Hepatocyte (in vitro differentiated cells): ENCODE results near the gene LRRK1. TPM values are rescaled to one million over a fixed set of nuclear protein-coding genes. Genes with fewer than 3 reads are reported as not detected.
A peak's percentile ranks its signal among the peaks of the same experiment; 100 is the strongest.

Source experiments
- DNase-seq: peaks from one replicate; pipeline ENCODE4 v3.0.0-alpha.2; 2016; ENCODE audit warnings: low spot score
- H2AFZ ChIP-seq: fragments of 200-600 bp; sonication (generic); 2 replicates; pipeline ENCODE4 v1.6.0; 2016; ENCODE audit warnings: antibody characterized with exemption, mild to moderate bottlenecking
- H3K27ac ChIP-seq: fragments of 200-600 bp; sonication (generic); 2 replicates; pipeline ENCODE4 v1.5.1; 2016; ENCODE audit warnings: mild to moderate bottlenecking
- H3K27me3 ChIP-seq: fragments of 200-600 bp; sonication (generic); 2 replicates; pipeline ENCODE4 v1.6.1; 2016
- H3K36me3 ChIP-seq: fragments of 200-600 bp; sonication (generic); replicated peaks from 2 replicates; pipeline ENCODE4 v1.5.1; 2016; ENCODE audit warnings: low read depth; ENCODE audit not compliant: insufficient read depth
- H3K4me1 ChIP-seq: fragments of 200-600 bp; sonication (generic); 2 replicates; pipeline ENCODE4 v1.5.1; 2016; ENCODE audit warnings: mild to moderate bottlenecking, moderate library complexity; ENCODE audit not compliant: insufficient read depth
- H3K4me2 ChIP-seq: fragments of 200-600 bp; sonication (generic); 2 replicates; pipeline ENCODE4 v1.6.0; 2016
- H3K4me3 ChIP-seq: fragments of 200-600 bp; sonication (generic); 2 replicates; pipeline ENCODE4 v1.5.1; 2016; ENCODE audit warnings: mild to moderate bottlenecking
- H3K79me2 ChIP-seq: fragments of 200-600 bp; sonication (generic); 2 replicates; pipeline ENCODE4 v1.6.0; 2017; ENCODE audit warnings: mild to moderate bottlenecking
- H3K9me2 ChIP-seq: fragments of 200-600 bp; sonication (generic); replicated peaks from 2 replicates; pipeline ENCODE4 v1.6.0; 2017; ENCODE audit warnings: mild to moderate bottlenecking; ENCODE audit not compliant: insufficient read depth
- H3K9me3 ChIP-seq: fragments of 200-600 bp; sonication (generic); 2 replicates; pipeline ENCODE4 v1.5.1; 2016; ENCODE audit warnings: low read depth, mild to moderate bottlenecking
- H4K20me1 ChIP-seq: fragments of 200-600 bp; sonication (generic); 2 replicates; pipeline ENCODE4 v1.6.0; 2016; ENCODE audit warnings: mild to moderate bottlenecking; ENCODE audit not compliant: insufficient read depth, poor library complexity, severe bottlenecking
- EZH2 ChIP-seq: fragments of 200-600 bp; sonication (generic); IDR thresholded peaks from 2 replicates; pipeline ENCODE4 v1.6.1; 2016; ENCODE audit warnings: antibody characterized with exemption, mild to moderate bottlenecking, borderline replicate concordance
- EZH2phosphoT487 ChIP-seq: fragments of 200-600 bp; sonication (generic); IDR thresholded peaks from one replicate; pipeline ENCODE4 v1.6.1; 2018; ENCODE audit warnings: antibody characterized with exemption, mild to moderate bottlenecking, low read depth, moderate library complexity; ENCODE audit not compliant: unreplicated experiment, severe bottlenecking
- WGBS: methylation state at CpG from one replicate; pipeline ENCODE4 v1.1.6; 2016; ENCODE audit warnings: low lambda C conversion rate; ENCODE audit errors: missing lambda C conversion rate; 5-methylcytosine and 5-hydroxymethylcytosine counted together
- polyA plus RNA-seq: library from polyadenylated mRNA; unstranded; fragments of >200 nt; fragmentation: Nextera tagmentation; extraction: Ambion mirVana; gene quantifications from 2 replicates; pipeline ENCODE4 v1.2.1, GENCODE V29; 2016
- total RNA-seq: library from RNA; depleted of rRNA; stranded (reverse); fragments of >200 nt; gene quantifications from 2 replicates; pipeline ENCODE4 v1.2.3, GENCODE V29; 2014
- TF ChIP-seq, protein P1 (sequence below): fragments of 200-600 bp; sonication (generic); IDR thresholded peaks from 2 replicates; pipeline ENCODE4 v1.5.1; 2016; ENCODE audit warnings: antibody characterized with exemption, mild to moderate bottlenecking; ENCODE audit not compliant: poor library complexity

The LRRK1 gene
- total and polyA plus RNA-seq, 2 experiments from 2014 or later, result 2.1 TPM

DNA sequence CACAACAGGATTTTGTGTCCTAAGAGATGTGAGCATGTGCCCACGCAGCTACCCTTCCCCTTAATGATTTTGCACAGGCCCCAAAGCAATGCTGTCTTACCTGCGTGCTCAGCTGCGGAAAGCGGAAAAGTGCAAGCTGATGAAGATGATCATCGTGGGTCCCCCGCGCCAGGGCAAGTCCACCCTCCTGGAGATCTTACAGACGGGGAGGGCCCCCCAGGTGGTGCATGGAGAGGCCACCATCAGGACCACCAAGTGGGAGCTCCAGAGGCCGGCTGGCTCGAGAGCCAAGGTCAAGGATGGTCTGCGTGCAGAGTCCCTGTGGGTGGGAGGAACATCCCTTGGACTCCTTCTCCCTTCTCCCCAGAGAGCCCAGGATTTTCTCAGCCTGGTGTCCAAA lies 103.1 kb downstream of the LRRK1 start:
- no peaks in the 10 kb centered on the region for H3K9me2 ChIP-seq
- no peak overlapping the region for H3K4me2 ChIP-seq
- H3K4me1 ChIP-seq, result peaks cover 6% of the 10 kb centered on the region
- no peaks in the 10 kb centered on the region for H3K36me3 ChIP-seq
- H2AFZ ChIP-seq, result no peak overlapping the region
- TF ChIP-seq EZH2 (no peak), EZH2phosphoT487 (no peak)
- TF ChIP-seq, protein P1, sequence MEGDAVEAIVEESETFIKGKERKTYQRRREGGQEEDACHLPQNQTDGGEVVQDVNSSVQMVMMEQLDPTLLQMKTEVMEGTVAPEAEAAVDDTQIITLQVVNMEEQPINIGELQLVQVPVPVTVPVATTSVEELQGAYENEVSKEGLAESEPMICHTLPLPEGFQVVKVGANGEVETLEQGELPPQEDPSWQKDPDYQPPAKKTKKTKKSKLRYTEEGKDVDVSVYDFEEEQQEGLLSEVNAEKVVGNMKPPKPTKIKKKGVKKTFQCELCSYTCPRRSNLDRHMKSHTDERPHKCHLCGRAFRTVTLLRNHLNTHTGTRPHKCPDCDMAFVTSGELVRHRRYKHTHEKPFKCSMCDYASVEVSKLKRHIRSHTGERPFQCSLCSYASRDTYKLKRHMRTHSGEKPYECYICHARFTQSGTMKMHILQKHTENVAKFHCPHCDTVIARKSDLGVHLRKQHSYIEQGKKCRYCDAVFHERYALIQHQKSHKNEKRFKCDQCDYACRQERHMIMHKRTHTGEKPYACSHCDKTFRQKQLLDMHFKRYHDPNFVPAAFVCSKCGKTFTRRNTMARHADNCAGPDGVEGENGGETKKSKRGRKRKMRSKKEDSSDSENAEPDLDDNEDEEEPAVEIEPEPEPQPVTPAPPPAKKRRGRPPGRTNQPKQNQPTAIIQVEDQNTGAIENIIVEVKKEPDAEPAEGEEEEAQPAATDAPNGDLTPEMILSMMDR, result no peak
- 88% methylated on average over 11 of the region's 11 CpGs for WGBS
- H3K79me2 ChIP-seq, result no peaks in the 10 kb centered on the region
- no peak for DNase-seq
- no peak overlapping the region for H3K4me3 ChIP-seq
- no peak overlapping the region for H3K27ac ChIP-seq
- H3K9me3 ChIP-seq, result no peaks in the 10 kb centered on the region
- no peaks in the 10 kb centered on the region for H4K20me1 ChIP-seq
- H3K27me3 ChIP-seq, result no peaks in the 10 kb centered on the region

DNA sequence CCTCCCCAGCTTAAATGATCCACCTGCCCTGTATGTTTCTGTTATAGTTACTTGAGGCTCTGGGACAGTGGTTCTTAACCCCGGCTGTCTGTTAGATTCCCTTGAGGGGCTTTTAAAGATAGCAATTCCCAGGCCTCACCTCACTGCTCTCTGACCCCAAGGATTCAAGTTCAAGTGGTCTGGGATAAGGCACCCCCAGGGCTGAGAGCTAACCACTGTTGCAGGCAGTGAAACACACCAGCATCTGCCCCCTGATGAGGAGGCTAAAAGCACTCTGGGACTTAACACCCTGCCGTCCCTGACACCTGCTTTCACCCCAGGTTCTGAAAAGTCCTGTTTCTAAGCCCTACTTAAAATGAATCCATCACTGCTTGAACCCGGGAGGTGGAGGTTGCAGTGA lies 103.7 kb downstream of the LRRK1 start:
- DNase-seq, result no peak
- TF ChIP-seq EZH2phosphoT487 (no peak), EZH2 (no peak)
- TF ChIP-seq, protein P1, result no peak
- WGBS, result 75% methylated on average over 3 of the region's 3 CpGs
- Histone ChIP-seq H3K9me3 (no peaks in the 10 kb centered on the region), H3K4me3 (no peak overlapping the region), H3K27ac (no peak overlapping the region), H3K4me2 (no peak overlapping the region), H4K20me1 (no peaks in the 10 kb centered on the region), H2AFZ (no peak overlapping the region), H3K9me2 (no peaks in the 10 kb centered on the region), H3K27me3 (no peaks in the 10 kb centered on the region), H3K79me2 (no peaks in the 10 kb centered on the region), H3K4me1 (peaks cover 6% of the 10 kb centered on the region), H3K36me3 (no peaks in the 10 kb centered on the region)

DNA sequence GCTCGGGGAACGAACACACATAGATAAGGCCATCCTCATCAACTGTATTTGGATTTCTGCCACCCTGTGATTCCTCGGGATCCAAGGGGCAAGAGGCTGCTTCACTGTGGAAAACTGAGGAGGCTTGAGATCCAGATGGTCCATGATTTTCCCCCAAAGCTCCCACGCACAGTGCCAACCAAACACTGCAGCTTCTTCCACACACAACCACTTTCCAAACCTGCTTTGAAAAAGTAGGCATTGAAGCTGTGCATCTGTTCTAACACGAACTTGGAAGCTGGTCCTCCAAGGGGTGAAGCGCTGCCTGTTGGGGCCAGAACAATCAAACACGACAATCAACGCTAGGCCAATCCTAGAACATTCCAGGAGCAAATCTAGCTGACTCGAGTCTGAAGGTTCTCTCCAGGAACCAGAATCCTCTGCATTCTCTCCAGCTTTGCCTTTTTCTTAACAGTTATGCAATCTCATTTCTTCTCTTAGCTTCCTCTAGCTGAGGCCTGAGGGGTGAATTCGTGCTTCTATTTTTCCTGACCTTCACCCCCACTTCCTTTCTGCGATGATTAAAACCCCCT lies 104.4 kb downstream of the LRRK1 start:
- no peaks in the 10 kb centered on the region for H3K9me2 ChIP-seq
- no peak overlapping the region for H3K4me3 ChIP-seq
- TF ChIP-seq EZH2phosphoT487 (no peak), EZH2 (no peak)
- TF ChIP-seq, protein P1, result no peak
- peak overlapping the region; percentile 85 for H3K27ac ChIP-seq
- H2AFZ ChIP-seq, result no peak overlapping the region
- no peaks in the 10 kb centered on the region for H3K79me2 ChIP-seq
- H3K36me3 ChIP-seq, result no peaks in the 10 kb centered on the region
- no peaks in the 10 kb centered on the region for H4K20me1 ChIP-seq
- H3K9me3 ChIP-seq, result no peaks in the 10 kb centered on the region
- WGBS, result 78% methylated on average over 11 of the region's 11 CpGs
- no peak for DNase-seq
- H3K27me3 ChIP-seq, result no peaks in the 10 kb centered on the region
- H3K4me2 ChIP-seq, result no peak overlapping the region
- peaks cover 6% of the 10 kb centered on the region for H3K4me1 ChIP-seq
